ENCODE results near the gene TREM1. TPM values are rescaled to one million over a fixed set of nuclear protein-coding genes. Genes with fewer than 3 reads are reported as not detected.
"Not testable (repeated sequence)": the region's sequence is repeated elsewhere in the genome, so short reads cannot be mapped to it uniquely, and the experiment has no call there.

The TREM1 gene
- total RNA-seq, 1 donor from 2014 or later, result not detected

GRCh38 chr6:41247882-41248705 lies 38.4 kb downstream of the TREM1 start:
- DNase-seq (ENCODE audit: low read depth, low spot score), result no peak
- H3K9me3 Mint-ChIP-seq, result peaks cover 7% of the 10 kb centered on the region
- no peaks in the 10 kb centered on the region for H3K36me3 Mint-ChIP-seq (ENCODE audit: low read depth)
- TF ChIP-seq CTCF (conservative IDR thresholded peaks at IDR 0.05), result no peak
- H3K27ac Mint-ChIP-seq (ENCODE audit: unreplicated experiment), result no peak overlapping the region
- no peak overlapping the region for H3K4me3 Mint-ChIP-seq
- H3K27me3 Mint-ChIP-seq (ENCODE audit: low read depth), result peaks cover 47% of the 10 kb centered on the region
- no peaks in the 10 kb centered on the region for H3K4me1 Mint-ChIP-seq

GRCh38 chr6:41247288-41247865 lies 39.1 kb downstream of the TREM1 start:
- H3K4me3 Mint-ChIP-seq, result no peak overlapping the region
- peaks cover 49% of the 10 kb centered on the region for H3K27me3 Mint-ChIP-seq (ENCODE audit: low read depth)
- no peaks in the 10 kb centered on the region for H3K4me1 Mint-ChIP-seq
- peaks cover 6% of the 10 kb centered on the region for H3K9me3 Mint-ChIP-seq
- no peak overlapping the region for H3K27ac Mint-ChIP-seq (ENCODE audit: unreplicated experiment)
- TF ChIP-seq CTCF (conservative IDR thresholded peaks at IDR 0.05), result no peak
- DNase-seq (ENCODE audit: low read depth, low spot score), result no peak
- H3K36me3 Mint-ChIP-seq (ENCODE audit: low read depth), result no peaks in the 10 kb centered on the region

- not testable (repeated sequence) for H3K4me1 Mint-ChIP-seq; H3K4me3 Mint-ChIP-seq; H3K36me3 Mint-ChIP-seq (ENCODE audit: low read depth); DNase-seq (ENCODE audit: low read depth, low spot score); H3K27ac Mint-ChIP-seq (ENCODE audit: unreplicated experiment); H3K9me3 Mint-ChIP-seq
- peaks cover 51% of the 10 kb centered on the region for H3K27me3 Mint-ChIP-seq (ENCODE audit: low read depth)
Measured at GRCh38 chr6:41246529-41246928, 40.0 kb downstream of the TREM1 start.

- no peaks in the 10 kb centered on the region for H3K4me1 Mint-ChIP-seq
- no peak overlapping the region for H3K27ac Mint-ChIP-seq (ENCODE audit: unreplicated experiment)
- H3K4me3 Mint-ChIP-seq, result no peak overlapping the region
- no peaks in the 10 kb centered on the region for H3K36me3 Mint-ChIP-seq (ENCODE audit: low read depth)
- no peak for TF ChIP-seq CTCF (conservative IDR thresholded peaks at IDR 0.05)
- DNase-seq (ENCODE audit: low read depth, low spot score), result no peak
- H3K9me3 Mint-ChIP-seq, result no peaks in the 10 kb centered on the region
- H3K27me3 Mint-ChIP-seq (ENCODE audit: low read depth), result peaks cover 89% of the 10 kb centered on the region
Measured at GRCh38 chr6:41239467-41240159, 46.9 kb downstream of the TREM1 start.

GRCh38 chr6:41237128-41237527 lies 49.4 kb downstream of the TREM1 start:
- no peak overlapping the region for H3K27ac Mint-ChIP-seq (ENCODE audit: unreplicated experiment)
- H3K4me1 Mint-ChIP-seq, result no peaks in the 10 kb centered on the region
- DNase-seq (ENCODE audit: low read depth, low spot score), result no peak
- no peak for TF ChIP-seq CTCF (conservative IDR thresholded peaks at IDR 0.05)
- H3K27me3 Mint-ChIP-seq (ENCODE audit: low read depth), result peaks cover 73% of the 10 kb centered on the region
- no peaks in the 10 kb centered on the region for H3K36me3 Mint-ChIP-seq (ENCODE audit: low read depth)
- H3K9me3 Mint-ChIP-seq, result no peaks in the 10 kb centered on the region
- H3K4me3 Mint-ChIP-seq, result no peak overlapping the region

GRCh38 chr6:41236276-41236675 lies 50.2 kb downstream of the TREM1 start:
- H3K27me3 Mint-ChIP-seq (ENCODE audit: low read depth), result peaks cover 73% of the 10 kb centered on the region
- H3K27ac Mint-ChIP-seq (ENCODE audit: unreplicated experiment), result no peak overlapping the region
- no peaks in the 10 kb centered on the region for H3K36me3 Mint-ChIP-seq (ENCODE audit: low read depth)
- H3K4me1 Mint-ChIP-seq, result no peaks in the 10 kb centered on the region
- no peak for DNase-seq (ENCODE audit: low read depth, low spot score)
- H3K4me3 Mint-ChIP-seq, result no peak overlapping the region
- H3K9me3 Mint-ChIP-seq, result no peaks in the 10 kb centered on the region
- TF ChIP-seq CTCF (conservative IDR thresholded peaks at IDR 0.05), result no peak

Data from neural crest cell (in vitro differentiated cells).